HG03196 (cell line): ENCODE data around the gene VPS50.

ENCODE experiments used
- ATAC-seq: cut with Tn5 transposase; IDR thresholded peaks from one replicate; pipeline ENCODE4 v1.9.1; 2021; ENCODE audit not compliant: unreplicated experiment

Gene VPS50, protein sequence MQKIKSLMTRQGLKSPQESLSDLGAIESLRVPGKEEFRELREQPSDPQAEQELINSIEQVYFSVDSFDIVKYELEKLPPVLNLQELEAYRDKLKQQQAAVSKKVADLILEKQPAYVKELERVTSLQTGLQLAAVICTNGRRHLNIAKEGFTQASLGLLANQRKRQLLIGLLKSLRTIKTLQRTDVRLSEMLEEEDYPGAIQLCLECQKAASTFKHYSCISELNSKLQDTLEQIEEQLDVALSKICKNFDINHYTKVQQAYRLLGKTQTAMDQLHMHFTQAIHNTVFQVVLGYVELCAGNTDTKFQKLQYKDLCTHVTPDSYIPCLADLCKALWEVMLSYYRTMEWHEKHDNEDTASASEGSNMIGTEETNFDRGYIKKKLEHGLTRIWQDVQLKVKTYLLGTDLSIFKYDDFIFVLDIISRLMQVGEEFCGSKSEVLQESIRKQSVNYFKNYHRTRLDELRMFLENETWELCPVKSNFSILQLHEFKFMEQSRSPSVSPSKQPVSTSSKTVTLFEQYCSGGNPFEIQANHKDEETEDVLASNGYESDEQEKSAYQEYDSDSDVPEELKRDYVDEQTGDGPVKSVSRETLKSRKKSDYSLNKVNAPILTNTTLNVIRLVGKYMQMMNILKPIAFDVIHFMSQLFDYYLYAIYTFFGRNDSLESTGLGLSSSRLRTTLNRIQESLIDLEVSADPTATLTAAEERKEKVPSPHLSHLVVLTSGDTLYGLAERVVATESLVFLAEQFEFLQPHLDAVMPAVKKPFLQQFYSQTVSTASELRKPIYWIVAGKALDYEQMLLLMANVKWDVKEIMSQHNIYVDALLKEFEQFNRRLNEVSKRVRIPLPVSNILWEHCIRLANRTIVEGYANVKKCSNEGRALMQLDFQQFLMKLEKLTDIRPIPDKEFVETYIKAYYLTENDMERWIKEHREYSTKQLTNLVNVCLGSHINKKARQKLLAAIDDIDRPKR

DNA sequence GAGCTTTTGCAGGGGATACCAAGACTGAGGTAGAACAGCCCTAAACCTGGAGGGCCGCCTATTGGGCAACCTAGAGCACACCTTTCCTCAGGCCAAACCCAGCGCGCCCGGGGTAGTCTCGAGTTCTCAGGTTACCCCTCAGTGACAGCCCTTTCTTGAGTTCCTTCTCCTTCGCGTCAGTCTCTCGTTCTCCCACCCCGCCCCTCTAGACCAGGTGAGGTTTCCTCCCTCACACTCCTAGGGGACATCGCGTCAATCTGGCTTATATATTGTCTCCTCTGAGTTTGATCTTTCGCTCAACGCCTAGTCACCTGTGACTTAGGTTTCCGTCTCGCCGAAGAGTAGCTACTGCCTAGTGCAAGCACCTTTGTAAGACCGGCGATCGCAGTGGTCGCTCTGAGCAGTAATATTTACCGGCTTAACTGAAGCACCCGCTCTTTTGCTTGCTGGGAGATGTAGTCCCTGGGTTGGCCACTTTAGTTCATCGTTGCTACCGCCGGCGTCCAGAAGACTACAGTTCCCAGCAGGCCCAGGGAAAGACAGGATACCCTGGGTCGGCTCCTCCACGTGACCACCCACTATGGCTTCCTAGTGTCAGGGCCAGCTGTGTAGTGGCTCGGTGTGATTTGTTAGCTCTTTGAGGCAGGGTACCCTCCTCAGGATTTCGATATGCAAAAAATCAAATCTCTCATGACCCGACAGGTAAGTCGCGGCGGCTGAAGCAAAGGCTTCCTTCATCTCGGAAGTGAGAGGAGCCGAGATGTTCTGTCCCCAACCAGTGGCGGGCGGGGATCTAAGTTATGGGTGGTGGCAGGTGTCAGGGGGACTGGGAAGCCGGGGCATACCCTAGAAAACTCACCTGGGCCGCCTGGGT is at the start of gene VPS50:
TSS of gene VPS50 (plus strand) at position 568 of the 874 bp plus-strand sequence. CDS start at position 670, 102 bp downstream.
- ATAC-seq = peak; percentile 100

DNA sequence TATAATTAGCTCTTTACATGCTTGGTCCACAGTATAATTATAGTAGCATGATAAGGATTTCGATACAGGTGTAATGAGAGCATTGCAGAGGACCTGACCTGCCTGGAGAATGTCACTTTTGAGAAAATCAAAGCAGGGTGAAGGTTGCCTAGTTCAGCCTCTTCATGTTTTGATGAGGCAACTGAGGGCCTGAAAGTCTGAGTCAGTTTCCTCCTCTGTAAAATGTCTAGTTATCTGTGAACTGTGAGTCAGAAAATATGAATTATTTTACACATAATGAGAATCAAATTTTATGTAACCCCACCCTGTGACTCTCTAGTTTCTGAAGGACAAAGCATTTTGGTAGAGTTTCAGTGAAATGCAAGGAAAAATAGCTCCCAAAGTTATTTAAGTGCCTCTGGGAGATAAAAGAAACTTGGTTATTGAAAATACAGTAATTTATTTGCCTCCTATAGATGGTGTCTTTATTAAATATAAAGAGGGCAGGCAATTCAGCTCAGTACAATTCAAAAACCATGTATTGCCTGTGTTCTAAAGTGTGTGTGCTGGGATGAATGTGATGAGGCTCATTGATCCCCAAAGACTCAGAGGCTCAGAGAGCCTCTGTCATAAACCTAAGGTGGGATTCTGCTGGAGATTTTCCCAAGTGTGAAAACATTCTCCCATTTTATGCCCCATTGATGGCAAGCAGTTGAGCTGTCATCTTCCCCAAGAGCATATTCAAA is 46.7 kb upstream of the VPS50 start:
- no peak for ATAC-seq

DNA sequence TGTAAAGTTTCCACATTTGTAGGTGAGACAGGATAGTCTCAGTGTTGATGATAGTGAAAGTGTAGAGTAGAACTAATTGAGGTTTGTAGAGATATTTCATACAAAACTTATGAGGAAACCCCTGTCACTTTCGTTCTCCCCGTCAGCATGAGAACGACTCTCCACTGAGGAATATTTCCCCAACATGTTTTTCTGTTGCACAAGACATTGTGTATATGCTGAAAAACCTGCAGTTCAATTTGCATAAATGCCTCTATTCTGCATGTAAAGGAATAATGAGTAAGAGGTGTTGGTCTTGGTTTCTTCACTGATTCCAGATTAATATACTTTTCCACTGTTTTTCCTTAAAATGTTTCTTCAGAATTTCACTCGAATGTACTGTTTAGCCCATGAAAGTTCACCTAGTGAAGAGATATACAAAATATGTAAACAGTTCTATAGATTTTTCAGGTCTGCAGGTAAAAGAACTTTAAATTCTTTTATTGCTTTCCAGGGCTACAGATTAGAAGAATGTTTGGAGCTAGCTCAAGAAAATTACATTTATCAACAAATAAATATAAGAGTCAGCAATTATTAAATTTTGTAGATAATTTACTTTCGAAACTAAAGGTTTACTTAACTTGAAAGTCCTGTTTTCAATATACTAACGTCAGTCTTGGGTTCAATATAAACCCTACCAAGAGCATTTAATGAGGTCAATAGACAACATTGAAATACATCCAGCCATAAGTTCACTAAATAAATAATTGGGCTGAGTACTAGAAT is 43.1 kb upstream of the VPS50 start:
- no peak for ATAC-seq

DNA sequence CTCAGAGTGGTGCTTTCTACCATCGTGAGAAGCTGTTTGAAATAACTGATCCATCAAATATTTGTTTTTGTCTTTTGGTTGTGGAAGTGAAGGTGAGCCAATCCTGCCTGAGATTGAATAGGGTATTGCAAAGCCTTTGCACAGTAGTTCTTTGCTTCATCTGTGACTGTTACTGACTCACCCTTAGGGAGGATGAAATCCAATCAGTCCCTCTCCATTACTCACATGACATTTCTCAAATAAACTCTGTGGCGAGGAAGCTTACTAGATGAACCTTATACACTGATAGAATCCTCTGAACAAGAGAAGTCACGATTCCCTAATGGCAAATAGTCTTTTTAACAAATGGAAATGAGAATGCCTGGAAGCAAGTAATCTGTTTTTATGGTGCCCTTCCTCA is 37.8 kb upstream of the VPS50 start:
- ATAC-seq = no peak

DNA sequence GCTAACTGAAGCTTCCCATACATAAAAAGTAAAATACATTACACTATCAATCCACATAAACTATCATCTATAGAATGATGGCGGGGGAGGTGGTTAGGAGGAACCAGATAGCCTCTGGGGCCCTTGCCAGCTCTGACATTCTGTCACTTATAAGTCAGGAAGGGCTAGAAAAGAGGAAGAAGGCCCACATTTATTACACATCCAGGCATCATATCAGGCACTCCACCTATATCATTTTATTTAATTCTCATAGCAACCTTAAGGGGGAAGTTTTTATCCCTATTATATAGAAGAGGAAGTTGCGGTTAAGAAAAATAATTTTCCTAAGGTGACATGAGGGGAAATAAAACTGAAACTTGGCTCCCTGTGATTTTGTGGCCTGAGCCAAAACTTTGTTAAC is 35.8 kb upstream of the VPS50 start:
- no peak for ATAC-seq

DNA sequence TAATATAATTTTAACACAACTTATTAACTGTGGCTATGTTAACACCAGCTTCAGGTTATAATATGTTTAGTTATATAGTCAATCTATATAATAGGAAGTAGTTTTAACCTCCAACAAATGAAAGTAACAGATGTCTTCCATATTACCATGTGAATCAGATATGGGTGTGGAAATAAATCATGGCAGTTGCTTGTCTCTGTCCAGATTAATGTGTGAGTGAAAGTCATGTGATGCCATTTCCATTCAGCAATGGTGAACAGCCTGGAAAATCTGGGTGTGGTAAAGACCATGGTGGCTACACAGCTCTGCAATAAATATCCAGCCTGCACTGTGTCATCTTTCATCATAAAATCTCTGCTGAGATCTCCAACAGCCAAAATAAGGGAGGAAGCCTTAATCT is 33.7 kb upstream of the VPS50 start:
- no peak for ATAC-seq

DNA sequence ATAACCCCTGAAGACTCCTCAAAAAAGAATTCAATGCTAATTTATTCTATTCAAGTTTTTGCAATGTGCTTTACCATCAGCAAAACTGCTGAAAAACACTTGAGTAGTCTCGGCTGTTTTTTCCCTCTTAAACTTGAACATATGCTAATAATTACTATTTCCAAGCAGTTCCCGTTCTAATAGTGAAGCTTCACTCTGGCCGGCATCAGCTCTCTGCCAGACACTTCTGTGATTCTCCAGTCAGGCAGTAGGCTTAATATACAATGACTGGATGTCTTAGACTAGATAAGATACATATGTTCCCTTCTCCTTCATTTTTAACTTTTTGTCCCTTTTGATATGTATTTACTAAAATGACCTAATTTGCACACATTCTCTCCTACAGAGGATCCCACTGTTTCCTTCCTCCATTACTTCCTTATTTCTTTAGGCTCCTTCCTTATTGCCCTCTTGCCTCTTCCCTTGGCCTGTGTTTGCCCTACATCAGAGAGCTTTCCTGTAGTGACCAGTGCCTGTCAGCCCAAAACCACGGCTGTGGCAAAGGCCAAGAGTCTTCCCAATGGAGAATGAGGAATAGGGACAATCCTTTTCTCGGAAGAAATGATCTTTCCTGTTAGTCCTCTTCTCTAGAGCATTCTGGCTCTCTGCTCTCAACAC is 29.4 kb upstream of the VPS50 start:
- ATAC-seq = no peak

DNA sequence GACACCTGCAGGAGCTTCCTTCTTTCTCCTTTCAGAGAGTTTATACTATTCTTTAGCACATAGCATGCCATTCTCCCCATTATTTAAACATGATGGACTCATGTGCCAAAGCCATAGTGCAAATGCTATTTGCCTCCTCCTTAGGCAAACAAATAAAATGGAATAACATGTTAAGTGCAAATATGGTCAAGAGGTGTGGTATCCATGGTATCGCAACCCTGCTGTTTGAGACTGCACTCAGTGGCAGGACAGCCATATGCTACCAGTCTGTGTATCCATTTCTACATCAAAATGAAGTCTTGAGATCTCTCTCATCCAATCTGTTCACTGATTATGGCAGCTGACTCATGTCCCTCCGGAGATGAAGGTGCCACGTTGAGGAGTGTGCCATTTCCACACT is 28.7 kb upstream of the VPS50 start:
- ATAC-seq = no peak

DNA sequence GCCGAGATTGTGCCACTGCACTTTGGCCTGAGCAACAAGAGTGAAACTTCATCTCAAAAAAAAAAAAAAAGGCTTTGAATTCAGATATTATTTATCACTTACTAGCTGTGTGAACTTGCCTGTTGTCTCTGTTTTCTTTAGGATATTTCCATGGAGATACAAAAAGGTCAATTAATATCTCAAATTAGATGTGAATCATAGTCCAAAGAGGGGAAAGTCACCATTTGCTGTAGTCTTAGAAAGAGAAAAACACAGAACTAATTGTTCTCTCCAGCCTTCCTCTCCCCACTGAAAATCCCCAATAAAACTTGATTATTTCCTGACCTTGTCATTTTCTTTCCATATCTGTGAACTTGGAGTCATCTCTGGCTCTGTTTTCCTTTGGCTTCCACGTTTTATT is 27.1 kb upstream of the VPS50 start:
- ATAC-seq = no peak

DNA sequence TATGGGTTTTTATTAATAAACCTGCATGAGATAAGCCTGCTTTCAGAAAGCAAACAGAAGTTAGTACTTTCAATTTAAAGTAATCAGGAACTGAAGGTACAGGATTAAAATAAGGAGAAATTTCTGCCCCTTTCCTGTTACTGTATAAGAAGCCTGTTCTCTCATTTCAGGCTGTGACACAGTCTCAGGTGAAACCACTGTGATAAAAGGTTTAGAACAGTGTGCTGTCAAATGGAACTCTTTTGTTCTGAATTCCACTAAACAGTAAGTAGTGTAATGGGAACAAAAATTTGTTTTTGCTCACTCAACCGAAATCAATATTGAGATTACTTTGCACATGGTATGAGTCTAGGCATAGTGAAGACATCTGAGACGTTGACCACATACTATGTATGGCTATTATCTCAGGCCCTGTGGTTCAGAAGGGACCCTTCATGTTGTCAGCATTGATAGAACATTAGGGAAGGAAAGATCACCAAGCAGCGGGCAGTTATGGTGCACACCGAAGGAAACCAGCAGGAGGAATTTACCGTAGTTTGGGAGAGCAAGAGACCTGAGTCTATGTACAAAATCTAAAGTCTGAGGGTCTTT is 20.8 kb upstream of the VPS50 start:
- ATAC-seq = no peak

DNA sequence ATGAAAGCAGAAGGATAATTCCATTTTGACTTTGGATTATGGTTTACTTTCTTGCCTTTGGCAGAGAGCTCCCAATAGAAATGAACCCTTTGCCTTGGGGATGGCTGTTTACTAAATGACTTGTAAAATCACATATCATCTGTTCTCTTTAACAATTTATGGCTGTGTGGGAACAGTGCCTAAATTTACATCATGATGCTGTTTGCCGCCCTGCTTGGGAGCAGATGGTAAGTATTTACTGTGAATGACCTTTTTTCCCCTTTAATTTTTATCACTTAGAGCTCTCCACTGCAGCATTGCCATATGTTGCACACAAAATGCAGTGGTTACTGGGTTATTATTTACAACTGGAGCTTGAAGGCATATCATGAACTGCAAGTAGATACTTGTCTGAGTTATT is 19.3 kb upstream of the VPS50 start:
- ATAC-seq = no peak

DNA sequence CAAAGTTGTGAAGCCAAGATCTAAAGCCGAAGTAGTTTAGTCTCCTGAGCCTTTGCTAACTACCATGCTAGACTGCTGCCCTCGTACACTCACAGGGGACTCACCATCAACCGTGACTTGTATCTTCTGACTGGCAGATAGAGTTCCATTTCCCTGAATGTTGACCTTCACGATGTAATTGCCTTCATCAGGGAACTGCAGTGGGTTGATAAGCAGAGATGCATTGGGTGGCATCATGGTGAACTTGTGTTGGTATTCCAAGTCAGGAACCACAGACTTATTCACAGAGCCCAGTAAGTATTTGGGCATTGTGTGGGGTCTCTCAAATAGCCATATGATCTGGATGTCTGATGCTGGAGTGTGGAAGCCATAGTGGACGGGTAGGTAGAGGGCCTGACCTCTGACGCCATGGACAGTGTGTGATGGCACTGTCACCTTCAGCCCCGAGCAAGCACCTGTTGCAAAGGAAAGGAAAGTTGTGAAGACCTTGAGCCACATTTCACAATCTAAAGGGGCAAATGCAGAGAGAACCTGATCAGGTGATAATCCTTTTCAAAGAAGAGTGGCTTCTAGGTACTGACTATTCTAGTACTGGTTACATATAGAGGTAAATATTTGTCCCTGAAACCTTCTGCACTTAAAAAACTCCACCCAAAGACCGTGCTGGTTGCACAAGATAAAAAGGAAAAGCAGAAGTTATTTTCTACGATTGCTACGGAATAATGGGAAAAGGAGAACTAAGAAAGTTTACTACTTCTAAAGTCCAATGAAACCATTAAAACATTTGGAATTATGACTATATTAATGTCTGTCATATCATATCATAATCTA is 13.0 kb upstream of the VPS50 start:
- ATAC-seq = no peak

DNA sequence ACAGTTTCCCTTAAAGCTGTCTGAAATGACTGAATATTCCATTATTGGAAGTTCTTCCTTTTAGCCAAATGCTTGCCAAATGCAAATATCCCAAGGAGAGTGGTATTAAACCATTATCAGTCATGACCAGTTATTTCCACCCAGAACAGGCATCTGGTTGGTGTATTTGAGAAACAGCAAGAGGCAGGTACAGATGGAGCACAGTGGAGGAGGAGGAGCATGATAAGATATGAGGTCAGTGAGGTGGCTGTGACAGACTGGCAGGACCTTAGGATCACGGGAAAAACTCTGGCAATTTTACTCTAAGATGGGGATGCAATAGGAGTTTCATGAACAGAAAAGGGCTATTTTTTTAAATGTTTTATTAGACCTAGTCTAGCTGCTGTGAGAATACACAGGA is 12.3 kb upstream of the VPS50 start:
- no peak for ATAC-seq

DNA sequence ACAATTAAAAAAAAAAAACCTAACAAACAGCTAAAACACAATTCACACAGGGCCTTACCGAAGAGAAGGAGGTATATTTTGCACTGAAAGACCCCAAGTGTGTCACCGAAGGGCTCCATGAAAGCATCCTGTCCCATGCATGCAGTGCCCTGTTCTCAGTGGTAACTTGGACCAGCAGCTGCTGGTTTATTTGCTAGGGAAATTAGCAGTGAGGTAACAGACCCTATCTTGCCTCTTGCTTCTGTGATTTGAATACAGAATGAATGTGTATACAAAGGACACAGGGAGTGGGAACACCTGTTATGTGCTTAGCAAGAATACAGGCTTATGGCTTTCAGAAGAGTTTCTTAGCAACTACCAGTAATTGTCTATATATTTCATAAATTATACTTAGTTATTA is 5.9 kb upstream of the VPS50 start, which contains the start of gene HEPACAM2:
TSS of gene HEPACAM2 (minus strand) at position 160 of the 400 bp plus-strand sequence.
- ATAC-seq = no peak

DNA sequence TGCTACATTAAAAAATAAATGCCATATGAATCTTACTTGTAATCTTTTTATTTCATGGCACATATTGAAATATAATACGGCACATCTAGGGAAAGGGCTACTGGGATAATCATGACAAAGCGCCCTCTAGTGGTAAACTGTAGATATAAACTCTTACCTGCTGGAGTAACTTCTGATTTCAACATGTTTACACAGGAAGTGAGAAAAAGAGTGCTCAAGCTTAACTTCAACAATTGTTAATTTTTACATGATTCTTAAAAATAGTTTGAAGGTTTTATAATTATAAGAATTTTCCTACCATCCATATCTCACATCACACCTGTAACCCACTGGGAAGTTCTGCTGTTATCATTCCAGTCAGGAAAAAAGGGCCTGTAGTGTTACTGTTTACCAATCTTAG is 3.9 kb upstream of the VPS50 start:
- no peak for ATAC-seq

DNA sequence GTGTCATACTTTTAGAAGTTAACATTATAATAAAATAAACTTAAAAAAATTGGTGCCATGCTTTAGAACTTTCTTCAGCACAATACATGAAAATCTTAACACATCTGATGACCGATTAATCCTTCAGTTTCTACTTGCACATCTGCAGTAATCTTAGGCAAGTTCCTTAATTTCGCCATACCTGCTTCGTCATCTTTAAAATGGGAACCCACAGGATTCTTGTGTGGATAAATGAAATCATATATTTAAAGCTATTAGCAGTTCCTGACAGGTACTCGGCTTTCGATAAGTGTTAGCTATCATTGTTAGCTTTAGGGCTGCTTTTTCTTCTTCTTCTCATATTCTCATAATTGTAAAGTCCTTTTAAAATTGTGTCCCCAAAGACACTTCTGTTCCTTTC is 907 bp upstream of the VPS50 start:
- ATAC-seq = no peak

DNA sequence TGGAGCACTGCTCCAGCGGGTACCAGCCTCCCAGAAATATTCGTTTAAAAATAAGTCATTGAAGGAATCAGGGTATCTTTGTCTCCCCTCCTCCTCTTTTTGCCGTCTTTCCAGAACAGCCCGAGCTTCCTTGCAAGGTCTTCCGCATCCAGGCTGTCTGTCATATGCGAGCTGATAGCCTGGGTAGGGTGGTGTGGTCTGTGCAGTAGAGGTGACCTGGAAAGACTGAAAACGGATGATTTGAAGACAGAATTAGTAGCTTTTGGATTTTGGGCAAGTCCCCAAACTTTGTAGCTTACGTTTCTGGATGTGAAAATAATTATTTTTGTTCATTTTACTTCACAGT is 480 bp downstream of the VPS50 start:
- no peak for ATAC-seq

DNA sequence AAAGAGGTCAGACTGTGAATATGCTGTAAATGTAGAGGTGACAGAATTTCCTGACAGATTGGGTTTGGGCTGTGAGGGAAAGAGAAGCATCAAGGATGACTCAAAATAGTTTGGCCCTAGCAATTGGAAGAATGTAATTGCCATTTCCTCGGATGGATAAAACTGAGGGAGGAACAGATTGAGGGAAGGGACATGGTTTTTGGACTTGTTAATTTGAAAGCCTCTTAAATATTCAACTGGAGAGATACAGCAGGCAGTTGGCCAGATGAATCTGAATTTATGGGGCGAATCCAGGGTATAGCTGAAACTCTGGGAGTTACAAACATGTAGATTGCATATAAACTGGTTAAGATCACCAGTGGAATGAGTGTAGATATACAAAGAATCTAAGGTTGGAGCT is 3.4 kb downstream of the VPS50 start:
- no peak for ATAC-seq
